ENCODE results near the gene MADD. TPM values are rescaled to one million over a fixed set of nuclear protein-coding genes. Genes with fewer than 3 reads are reported as not detected.
"Not testable (repeated sequence)": the region's sequence is repeated elsewhere in the genome, so short reads cannot be mapped to it uniquely, and the experiment has no call there.

MADD gene
- polyA plus RNA-seq, 3 donors, result 12.1 to 20.8 (median 13.8) TPM

DNA sequence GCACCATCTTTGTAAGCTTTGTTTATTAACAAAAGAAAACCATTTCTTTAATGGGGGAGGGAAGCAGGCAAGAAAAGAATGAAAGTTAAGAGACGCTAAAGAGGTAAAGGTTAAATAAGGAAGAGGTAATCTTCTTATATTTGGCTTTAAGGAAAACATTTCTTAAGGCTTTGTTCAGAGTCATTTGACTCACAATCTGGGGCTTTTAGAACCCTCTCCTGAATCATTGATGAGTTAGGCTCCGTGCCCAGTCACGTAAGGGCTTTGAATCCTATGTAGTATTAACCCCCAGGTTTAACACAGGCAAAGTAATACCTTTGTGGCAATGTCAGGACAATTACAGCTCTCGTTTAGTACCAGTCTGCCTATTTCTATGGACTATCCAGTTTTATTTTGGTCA is 26.1 kb downstream of the MADD start:
- no peak overlapping the region for H3K27ac ChIP-seq (ENCODE audit: low read depth, low read length)
- 91 to 96% (median 94%) methylated on average over 4 of the region's 4 CpGs for WGBS, 3 donors

DNA sequence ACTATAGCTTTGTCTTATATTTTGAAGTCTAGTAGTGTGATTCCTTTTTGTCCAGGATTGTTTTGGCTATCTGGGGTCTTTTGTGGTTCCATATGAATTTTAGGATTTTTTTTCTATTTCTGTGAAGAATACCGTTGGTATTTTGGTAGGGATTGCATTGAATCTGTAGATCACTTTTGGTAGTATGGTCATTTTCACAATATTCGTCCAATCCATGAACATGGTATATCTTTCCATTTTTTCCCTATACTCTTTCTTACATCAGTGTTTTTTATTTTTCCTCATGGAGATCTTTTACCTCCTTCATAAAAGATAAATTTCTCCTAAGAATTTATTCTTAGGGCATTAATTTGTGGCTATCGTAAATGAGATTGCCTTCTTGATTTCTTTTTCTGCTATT is 29.1 kb downstream of the MADD start:
- 96 to 97% (median 96%) methylated on average over 3 of the region's 3 CpGs for WGBS, 3 donors
- H3K27ac ChIP-seq (ENCODE audit: low read depth, low read length), result no peak overlapping the region

DNA sequence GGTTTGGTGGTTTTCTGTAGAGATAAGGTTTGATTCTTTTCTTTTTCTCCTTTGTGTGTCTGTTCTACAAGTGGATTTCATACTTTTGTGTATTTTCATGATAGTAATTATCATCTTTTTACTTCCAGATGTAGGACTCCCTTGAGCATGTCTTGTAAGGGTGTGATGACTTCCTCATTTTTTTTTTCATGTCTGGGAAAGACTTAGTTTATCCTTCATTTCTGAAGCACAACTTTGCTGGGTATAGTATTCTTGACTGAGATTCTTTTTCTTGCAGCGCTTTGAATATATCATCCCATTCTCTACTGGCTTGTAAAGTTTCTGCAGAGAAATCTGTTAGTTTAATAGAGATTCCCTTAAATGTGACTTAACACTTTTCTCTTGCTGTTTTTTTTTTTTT is 32.9 kb downstream of the MADD start:
- 89 to 100% (median 92%) methylated on average over 1 of the region's 1 CpG for WGBS, 3 donors
- H3K27ac ChIP-seq (ENCODE audit: low read depth, low read length), result no peak overlapping the region

DNA sequence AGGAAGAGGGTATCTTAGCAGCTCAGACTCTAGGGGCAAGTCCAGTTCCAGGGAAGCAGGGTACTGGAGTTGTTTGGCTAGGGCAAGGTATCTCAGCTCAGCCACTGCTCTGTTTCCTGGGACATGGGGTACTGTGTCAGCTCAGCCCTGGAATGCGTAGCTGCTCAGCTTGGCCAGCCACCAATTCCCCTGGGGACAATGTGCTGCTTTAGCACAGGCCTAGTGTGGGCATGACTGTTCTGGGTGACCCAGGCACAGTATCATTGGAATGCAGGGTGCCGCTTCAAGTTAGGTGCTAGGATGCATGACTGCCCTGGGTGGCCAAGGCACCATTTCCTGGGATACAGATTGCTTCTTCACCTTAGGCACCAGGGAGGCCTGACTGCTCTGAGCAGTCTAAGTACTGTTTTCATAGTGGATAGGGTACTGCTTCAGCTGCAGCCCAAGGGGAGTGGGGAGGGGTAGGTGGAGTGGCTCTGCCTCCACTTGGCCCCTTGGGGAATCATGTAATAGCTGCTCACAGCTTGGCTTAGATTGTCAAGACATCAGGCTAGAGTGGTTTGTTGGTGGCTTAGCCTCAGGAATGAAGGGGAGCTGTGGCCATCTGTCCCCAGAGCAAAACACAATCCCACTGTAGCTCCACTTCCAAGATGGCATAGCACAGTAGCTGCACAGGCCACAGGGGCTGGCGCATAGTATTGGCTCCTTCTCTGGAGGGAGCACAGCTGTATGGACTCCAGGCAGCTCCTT is 36.0 kb downstream of the MADD start:
- no peak overlapping the region for H3K27ac ChIP-seq (ENCODE audit: low read depth, low read length)
- 87 to 92% (median 89%) methylated on average over 3 of the region's 3 CpGs for WGBS, 3 donors

DNA sequence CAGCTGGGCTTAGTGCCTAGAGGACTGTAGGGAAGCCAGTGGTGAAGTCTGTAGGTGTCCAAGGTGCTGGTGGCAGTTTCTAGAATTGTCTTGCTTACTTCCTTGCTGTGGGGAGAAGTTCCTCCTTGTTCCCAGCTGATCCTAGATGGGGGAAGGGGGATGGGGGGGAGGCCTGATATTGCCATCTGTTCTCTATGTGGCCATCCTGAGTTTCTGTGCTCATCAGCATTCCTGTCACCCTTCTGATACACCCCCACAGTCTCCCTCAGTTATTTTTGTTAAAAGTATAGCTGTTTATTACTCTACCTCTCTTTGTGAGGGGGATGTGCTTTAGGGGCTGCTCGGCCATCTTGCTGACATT is 36.5 kb downstream of the MADD start:
- no peak overlapping the region for H3K27ac ChIP-seq (ENCODE audit: low read depth, low read length)
- WGBS, 3 donors, result 89 to 95% (median 92%) methylated on average over 1 of the region's 1 CpG

DNA sequence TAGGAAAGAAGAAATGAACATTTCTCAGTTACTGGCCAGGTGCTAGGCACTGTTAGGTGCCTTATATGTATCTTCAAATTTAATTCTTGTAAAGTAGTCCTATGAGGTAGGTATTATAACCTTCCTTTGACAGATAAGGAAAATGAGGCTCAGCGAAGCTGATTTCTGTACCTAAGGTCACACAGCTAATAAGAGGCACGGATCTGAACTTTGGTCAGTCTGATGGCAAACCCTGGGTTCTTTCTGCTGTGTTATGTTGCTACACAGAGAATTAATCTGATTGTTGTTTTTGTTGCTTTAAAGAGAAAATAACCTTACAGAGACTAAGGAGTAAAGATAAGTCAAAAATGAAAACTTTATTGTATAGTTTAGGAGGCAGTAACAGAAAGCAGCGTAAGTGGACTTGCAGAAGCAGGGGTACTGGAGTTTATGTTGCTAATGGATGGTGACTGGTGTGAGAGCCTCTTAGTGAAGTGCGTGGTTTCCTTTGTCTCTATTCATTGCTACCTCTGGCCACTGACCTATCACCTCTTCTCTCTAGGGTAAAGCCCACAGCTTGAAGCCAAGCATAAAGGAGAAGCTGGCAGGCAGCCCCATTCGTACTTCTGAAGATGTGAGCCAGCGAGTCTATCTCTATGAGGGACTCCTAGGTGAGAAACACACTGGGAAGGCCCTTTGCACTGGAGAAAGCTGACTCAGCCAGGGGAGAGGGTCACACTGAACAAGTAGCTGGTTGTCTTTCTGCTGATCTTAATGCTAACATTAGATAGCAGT is 38.3 kb downstream of the MADD start:
- H3K27ac ChIP-seq (ENCODE audit: low read depth, low read length), result no peak overlapping the region
- 88 to 92% (median 89%) methylated on average over 6 of the region's 6 CpGs for WGBS, 3 donors

DNA sequence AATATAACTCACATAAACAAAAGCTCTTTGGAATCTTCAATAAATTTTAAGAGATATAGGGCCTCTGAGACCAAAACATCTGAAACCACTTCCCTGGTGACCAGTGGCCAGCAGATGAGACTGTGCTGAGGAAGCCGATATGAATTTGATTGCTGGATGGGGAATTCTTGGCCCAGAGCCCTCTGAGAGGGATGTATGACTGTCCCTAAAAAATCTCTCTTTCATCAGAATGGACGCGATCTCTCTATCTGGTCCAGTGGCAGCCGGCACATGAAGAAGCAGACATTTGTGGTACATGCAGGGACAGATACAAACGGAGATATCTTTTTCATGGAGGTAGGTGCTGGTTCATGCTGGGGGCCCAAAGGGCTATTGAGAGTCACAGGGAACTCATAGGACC is 45.1 kb downstream of the MADD start:
- WGBS, 3 donors, result 74 to 89% (median 79%) methylated on average over 5 of the region's 5 CpGs

DNA sequence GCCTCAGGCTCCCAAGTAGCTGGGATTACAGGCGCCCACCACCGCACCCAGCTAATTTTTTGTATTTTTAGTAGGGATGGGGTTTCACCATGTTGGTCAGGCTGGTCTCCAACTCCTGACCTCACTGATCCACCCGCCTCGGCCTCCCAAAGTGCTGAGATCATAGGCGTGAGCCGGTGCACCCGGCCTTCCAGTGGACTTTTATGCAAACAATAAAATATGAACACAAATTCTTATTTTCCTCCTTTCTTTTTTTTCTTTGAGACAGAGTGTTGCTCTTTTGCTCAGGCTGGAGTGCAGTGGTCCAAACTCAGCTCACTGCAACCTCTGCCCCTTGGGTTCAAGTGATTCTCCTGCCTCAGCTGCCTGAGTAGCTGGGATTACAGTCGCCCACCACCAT is 46.6 kb downstream of the MADD start:
- H3K27ac ChIP-seq (ENCODE audit: low read depth, low read length), result not testable (repeated sequence)
- WGBS, 3 donors, result 83 to 95% (median 87%) methylated on average over 8 of the region's 8 CpGs

More for the DNA sequence above, 45.1 kb downstream of the MADD start:
- H3K27ac ChIP-seq (ENCODE audit: low read depth, low read length), result no peak overlapping the region

DNA sequence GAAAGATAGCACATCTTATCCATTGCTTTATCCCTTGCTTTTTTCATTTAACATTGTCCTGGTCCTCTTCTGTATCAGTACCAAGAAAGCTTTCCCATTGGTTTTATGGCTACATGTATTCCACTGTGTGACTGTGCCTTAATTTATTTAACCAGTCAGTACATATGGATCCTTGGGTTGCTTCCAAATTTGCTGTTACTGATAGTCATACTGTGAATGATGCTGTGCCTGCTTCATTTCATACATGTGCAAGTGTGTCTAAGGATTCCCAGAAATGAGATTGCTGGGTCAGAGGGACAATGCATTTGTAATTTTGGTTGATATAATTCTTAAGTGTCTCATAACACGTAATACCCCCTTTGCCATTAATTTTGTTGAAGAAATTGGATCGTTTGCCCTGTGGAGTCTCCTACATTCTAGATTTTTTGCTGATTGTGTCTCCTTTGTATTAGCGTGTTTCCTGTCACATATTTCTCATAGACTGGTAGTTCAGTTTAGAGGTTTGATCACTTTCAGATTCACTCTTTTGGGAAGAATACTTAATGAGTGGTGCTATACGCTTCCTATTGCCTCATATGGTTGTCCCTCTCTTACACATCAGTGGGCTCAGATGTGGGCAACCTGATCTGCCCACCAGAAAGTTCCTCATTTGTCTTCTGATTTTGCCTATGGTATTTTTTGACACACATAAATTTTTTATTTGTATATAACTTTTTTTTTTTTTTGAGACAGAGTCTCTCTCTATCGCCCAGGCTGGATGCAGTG is 47.3 kb downstream of the MADD start:
- WGBS, 3 donors, result 62 to 92% (median 73%) methylated on average over 5 of the region's 5 CpGs
- no peak overlapping the region for H3K27ac ChIP-seq (ENCODE audit: low read depth, low read length)

DNA sequence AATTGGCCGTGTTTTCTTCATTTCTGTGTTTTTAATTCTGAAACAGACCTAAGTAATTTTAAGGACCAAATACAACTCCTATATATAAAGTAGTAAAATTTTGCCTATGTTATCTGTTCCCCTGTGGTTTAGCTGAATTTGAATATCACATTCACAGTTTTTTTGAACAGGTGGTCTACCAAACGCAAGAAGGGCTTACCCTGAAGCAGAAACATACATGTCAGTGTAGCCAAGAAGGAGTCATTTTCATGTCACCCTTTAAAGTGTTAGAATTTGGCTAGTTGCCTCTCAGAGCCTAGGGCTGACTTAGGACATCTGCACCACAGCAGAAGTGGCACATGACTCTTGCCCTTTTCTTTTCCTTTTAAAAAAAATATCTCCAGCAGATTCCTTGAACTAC is 48.2 kb downstream of the MADD start:
- no peak overlapping the region for H3K27ac ChIP-seq (ENCODE audit: low read depth, low read length)
- 93 to 97% (median 97%) methylated on average over 2 of the region's 2 CpGs for WGBS, 3 donors

DNA sequence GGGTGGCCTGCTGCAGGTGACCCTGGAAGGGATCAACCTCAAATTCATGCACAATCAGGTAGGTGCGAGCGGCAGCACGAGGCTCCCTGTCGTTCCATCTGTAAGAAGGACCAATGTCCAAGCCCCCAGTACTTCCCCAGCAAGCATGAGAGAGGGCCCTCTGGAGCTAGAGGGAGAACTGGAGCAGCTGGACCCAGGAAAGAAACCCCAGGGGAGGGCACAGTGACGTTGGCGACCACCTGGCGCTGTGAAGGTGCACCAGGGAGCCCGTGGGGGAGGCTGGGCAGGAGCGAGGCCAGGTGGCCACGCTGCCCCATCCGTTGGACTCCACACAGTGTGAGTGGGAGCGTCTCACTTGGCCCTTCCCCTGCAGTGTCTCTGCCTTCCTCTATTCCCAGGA is 54.6 kb downstream of the MADD start:
- H3K27ac ChIP-seq (ENCODE audit: low read depth, low read length), result no peak overlapping the region
- 87 to 94% (median 89%) methylated on average over 12 of the region's 12 CpGs for WGBS, 3 donors

DNA sequence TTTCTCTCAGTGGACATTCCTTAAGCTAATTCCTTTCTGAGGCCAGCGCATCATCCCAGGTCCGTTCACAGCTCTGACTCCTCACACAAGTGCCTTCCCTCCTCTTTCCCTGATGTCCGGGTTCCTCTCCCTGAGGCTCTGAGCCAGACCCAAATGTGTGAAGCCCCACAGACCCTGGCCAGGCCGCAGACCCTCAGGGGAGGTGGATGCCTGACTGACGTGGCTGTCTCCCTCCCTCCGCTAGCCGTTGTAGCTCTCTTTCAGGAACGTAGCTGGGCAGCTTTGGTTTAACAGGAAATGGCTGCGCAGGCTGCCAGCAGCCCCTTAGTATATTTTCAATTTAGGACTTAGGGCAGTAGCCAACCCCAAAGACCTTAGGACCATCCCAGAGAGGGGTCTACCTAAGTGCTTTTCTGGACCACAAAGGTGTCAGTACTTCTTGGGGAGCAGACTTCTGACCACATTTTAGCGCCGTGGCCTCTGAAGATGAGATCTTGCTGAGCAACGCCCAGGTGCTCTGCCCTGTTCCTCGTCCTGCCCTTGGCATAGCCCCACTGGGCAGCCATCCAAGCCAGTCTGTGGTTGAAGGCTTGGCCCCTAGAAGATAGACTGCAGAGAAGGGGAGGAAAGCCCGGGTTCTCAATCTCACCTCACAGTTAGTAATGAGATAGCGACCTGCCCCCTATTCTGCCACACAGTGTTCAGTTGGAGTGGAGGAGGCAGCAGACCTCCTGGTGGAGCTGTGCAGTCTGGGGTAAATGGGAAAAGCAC is 55.5 kb downstream of the MADD start:
- H3K27ac ChIP-seq (ENCODE audit: low read depth, low read length), result no peak overlapping the region
- WGBS, 3 donors, result 67 to 74% (median 69%) methylated on average over 15 of the region's 15 CpGs

DNA sequence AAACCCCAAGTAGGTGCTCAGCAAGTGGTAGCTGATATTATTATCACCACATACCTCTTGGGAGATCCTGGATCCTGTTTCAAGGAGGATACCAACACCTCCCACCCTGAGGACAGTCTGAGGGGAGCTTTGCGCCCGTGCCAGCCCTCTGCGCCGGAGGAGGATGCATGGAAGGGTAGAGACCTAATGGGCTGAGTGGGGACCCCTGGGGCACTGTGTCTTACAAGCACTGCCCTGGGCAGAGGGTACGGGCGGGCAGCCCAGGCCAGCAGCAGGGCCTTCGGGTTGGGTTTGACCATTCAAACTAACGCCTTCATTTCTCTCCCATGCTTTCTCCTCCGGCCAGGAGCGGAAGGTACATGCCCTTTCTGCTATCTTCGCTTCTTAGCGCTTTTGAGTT is 56.3 kb downstream of the MADD start:
- WGBS, 3 donors, result 97 to 99% (median 97%) methylated on average over 12 of the region's 12 CpGs
- H3K27ac ChIP-seq (ENCODE audit: low read depth, low read length), result no peak overlapping the region

DNA sequence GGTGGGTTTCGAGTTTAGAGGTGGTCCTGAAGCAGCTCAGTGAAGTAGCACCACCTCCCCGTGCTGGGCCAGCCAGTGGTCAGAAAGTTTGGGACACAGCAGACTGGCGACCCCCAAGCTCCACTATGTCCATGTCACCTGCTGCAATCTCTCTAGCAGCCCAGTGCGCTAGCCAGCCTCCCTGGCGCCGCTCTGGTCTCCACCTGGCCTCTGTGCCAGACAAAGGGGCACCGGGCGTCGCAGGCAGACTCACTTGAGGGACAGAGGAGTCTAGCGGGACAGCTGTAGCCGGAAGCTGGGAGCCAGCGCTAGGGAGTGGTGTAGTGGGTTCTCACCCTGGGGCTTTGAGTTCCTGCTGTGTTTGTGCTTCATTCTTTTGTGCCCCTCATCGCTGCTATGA is 57.1 kb downstream of the MADD start:
- WGBS, 3 donors, result 92 to 97% (median 95%) methylated on average over 13 of the region's 13 CpGs
- no peak overlapping the region for H3K27ac ChIP-seq (ENCODE audit: low read depth, low read length)

DNA sequence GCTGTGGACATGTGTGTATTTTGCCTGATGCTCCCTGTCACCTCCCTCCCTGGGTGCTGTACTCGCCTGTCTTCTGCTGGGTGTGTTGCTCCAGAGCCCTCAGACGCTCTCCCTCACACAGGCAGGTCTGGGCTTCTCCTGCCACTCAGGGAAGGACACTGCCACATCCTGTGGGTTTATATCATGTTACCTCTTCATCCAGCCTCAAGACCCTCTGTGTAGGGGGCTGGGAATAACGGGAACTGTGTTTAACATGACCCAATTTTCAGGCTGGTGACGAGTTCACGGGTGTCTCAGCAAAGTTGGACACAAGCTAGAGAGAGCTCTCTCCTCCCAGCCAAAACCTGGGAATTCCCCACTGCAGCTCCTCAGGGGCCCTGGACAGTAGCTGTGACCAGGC is 58.0 kb downstream of the MADD start:
- H3K27ac ChIP-seq (ENCODE audit: low read depth, low read length), result no peak overlapping the region
- 92 to 95% (median 93%) methylated on average over 5 of the region's 5 CpGs for WGBS, 3 donors

DNA sequence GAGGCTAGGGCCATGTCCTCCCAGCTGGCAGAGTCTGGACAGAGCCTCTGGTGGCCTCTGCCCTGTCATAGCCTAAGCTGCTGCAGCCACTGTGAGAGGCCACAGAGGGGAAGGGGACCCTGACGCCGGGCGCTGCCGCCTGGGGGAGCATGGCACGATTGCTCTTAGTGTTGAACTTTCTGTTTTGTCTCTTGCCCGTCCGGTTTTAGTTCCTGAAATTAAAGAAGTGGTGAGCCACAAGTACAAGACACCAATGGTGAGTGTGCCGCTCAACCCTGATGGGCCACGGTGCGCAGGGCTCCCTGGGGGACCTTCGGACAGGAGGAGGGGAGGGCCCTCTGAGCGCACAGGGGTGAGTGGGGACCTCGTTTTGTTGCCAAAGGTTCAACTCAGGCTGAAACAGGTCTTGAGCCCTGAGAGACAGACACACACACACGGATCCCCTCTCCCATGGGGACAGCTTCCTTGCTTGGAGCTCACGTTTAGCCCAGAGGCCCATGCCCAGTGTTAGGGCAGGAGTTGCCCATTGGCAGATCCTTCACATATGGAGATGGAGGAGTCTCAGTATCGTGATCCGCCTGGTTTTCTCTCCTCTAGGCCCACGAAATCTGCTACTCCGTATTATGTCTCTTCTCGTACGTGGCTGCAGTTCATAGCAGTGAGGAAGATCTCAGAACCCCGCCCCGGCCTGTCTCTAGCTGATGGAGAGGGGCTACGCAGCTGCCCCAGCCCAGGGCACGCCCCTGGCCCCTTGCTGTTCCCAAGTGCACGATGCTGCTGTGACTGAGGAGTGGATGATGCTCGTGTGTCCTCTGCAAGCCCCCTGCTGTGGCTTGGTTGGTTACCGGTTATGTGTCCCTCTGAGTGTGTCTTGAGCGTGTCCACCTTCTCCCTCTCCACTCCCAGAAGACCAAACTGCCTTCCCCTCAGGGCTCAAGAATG is 58.8 kb downstream of the MADD start:
- WGBS, 3 donors, result 85 to 88% (median 86%) methylated on average over 29 of the region's 29 CpGs
- no peak overlapping the region for H3K27ac ChIP-seq (ENCODE audit: low read depth, low read length)

DNA sequence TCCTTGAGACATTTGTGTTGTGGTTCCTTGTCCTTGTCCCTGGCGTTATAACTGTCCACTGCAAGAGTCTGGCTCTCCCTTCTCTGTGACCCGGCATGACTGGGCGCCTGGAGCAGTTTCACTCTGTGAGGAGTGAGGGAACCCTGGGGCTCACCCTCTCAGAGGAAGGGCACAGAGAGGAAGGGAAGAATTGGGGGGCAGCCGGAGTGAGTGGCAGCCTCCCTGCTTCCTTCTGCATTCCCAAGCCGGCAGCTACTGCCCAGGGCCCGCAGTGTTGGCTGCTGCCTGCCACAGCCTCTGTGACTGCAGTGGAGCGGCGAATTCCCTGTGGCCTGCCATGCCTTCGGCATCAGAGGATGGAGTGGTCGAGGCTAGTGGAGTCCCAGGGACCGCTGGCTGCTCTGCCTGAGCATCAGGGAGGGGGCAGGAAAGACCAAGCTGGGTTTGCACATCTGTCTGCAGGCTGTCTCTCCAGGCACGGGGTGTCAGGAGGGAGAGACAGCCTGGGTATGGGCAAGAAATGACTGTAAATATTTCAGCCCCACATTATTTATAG is 59.6 kb downstream of the MADD start:
- WGBS, 3 donors, result 62 to 78% (median 70%) methylated on average over 11 to 12 of the region's 12 CpGs
- no peak overlapping the region for H3K27ac ChIP-seq (ENCODE audit: low read depth, low read length)

Measured in adipose tissue (tissue), 3 donors.